Lower leg skin (tissue), 4 donors: ENCODE data around the gene SGCE. TPM values are rescaled to one million over a fixed set of nuclear protein-coding genes. Genes with fewer than 3 reads are reported as not detected.

Source experiments
- DNase-seq, 2 donors: peaks; one replicate each; pipeline ENCODE4 v3.0.0-alpha.2; 2019; ENCODE audit warnings: low spot score in 2 of 2
- H3K4me3 ChIP-seq: fragments of 200-600 bp; sonication (generic); 2 replicates; pipeline ENCODE4 v1.5.1; 2017; ENCODE audit warnings: mild to moderate bottlenecking, low read depth; ENCODE audit not compliant: poor library complexity, severe bottlenecking
- POLR2A ChIP-seq, 2 donors: fragments of 450-650 bp; IDR thresholded peaks; one replicate each; pipeline ENCODE4 v1.6.1; 2016 to 2017; ENCODE audit warnings: antibody characterized with exemption in 2 of 2, mild to moderate bottlenecking in 1 of 2, moderate library complexity in 1 of 2
- WGBS, 2 donors: methylation state at CpG; one replicate each; pipeline ENCODE4 v1.1.5; 2018; 5-methylcytosine and 5-hydroxymethylcytosine counted together
- intact Hi-C: fragments of 100-400 bp; cut with DNase I; formaldehyde crosslinking; loops from one replicate; pipeline ENCODE4 v1.15.0; 2023; ENCODE audit warnings: low total_unique reads
- total RNA-seq, 4 donors: library from RNA; depleted of rRNA; stranded (reverse); fragments of >200 nt; gene quantifications; one replicate each; pipeline ENCODE4 v1.1.0, GENCODE V29; 2016
- TF ChIP-seq, protein P1 (sequence below), 3 donors: fragments of 450-650 bp; IDR thresholded peaks; one replicate each; pipeline ENCODE4 v1.5.1; 2016; ENCODE audit warnings: antibody characterized with exemption in 3 of 3, mild to moderate bottlenecking in 3 of 3, moderate library complexity in 2 of 3

SGCE gene
- total RNA-seq, 4 donors from 2014 or later = 9.8 to 25.7 (median 17.8) TPM

DNA sequence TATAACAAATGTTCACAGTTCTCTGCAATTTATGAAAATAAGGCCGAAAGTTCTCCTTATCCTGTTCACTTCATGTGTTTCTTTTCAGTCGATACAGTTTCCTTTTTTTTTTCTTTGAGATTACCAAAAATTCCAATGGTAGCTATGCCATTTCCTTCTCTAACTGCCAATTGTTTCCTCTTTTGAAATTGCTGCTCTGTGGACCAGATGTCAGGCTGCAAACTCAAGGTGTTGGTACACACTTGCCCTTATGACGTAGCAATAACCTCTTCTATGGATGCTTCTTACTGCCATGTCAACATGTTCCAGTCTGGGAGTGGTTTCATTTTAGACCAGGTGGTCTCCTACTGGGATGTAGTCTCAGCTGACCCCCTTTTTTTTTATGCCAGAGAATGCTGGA lies 93.4 kb downstream of the SGCE start:
- intact Hi-C loops = no loop called here
- H3K4me3 ChIP-seq = no peak overlapping the region
- no peak for DNase-seq
- TF ChIP-seq, protein P1, sequence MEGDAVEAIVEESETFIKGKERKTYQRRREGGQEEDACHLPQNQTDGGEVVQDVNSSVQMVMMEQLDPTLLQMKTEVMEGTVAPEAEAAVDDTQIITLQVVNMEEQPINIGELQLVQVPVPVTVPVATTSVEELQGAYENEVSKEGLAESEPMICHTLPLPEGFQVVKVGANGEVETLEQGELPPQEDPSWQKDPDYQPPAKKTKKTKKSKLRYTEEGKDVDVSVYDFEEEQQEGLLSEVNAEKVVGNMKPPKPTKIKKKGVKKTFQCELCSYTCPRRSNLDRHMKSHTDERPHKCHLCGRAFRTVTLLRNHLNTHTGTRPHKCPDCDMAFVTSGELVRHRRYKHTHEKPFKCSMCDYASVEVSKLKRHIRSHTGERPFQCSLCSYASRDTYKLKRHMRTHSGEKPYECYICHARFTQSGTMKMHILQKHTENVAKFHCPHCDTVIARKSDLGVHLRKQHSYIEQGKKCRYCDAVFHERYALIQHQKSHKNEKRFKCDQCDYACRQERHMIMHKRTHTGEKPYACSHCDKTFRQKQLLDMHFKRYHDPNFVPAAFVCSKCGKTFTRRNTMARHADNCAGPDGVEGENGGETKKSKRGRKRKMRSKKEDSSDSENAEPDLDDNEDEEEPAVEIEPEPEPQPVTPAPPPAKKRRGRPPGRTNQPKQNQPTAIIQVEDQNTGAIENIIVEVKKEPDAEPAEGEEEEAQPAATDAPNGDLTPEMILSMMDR (IDR thresholded peaks at IDR 0.05) = no peak
- no peak for TF ChIP-seq POLR2A (IDR thresholded peaks at IDR 0.05)
- 70% methylated on average over 3 of the region's 3 CpGs for WGBS, 2 donors

DNA sequence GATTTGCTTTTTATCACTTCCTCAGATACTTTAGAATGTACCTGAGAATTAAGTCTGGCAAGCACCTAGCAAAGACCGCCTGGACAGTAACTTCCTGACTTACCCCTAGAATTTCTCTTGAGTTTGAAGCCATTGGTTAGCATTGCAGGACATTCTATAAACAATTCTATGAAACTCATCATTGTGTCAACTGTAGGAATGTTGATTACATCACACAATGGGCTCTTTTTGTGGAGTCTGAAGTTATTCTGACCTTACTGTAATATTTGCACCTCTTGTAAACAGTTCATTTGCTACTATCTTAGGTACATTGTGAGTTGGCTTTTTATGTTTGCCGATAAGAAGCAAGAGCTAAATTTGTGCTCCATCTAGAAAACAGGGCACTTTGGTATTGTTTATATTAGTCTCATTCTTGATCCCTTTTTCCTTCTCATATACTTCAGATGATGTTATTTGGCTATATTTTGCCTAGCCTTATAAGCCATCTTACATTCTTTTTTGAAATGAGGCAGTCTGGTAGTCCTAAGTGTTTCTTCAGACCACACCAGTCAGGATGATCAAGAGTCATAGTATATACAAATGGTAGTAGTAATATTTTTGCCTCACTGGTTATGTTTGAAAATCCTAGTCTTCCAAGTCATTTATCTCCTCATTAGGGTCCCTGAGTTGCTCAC lies 94.0 kb downstream of the SGCE start:
- 86 to 98% methylated on average over 2 of the region's 2 CpGs for WGBS, 2 donors
- DNase-seq = no peak
- intact Hi-C loops = no loop called here
- no peak for TF ChIP-seq POLR2A (IDR thresholded peaks at IDR 0.05)
- TF ChIP-seq, protein P1 (IDR thresholded peaks at IDR 0.05) = no peak
- no peak overlapping the region for H3K4me3 ChIP-seq

- no peak overlapping the region for H3K4me3 ChIP-seq
- intact Hi-C loops = no loop called here
- 67 to 68% methylated on average over 1 of the region's 1 CpG for WGBS, 2 donors
- DNase-seq = no peak
- no peak for TF ChIP-seq POLR2A (IDR thresholded peaks at IDR 0.05)
- TF ChIP-seq, protein P1 (IDR thresholded peaks at IDR 0.05) = no peak
Observed at GRCh38 chr7:94559972-94560371, 96.0 kb downstream of the SGCE start.

DNA sequence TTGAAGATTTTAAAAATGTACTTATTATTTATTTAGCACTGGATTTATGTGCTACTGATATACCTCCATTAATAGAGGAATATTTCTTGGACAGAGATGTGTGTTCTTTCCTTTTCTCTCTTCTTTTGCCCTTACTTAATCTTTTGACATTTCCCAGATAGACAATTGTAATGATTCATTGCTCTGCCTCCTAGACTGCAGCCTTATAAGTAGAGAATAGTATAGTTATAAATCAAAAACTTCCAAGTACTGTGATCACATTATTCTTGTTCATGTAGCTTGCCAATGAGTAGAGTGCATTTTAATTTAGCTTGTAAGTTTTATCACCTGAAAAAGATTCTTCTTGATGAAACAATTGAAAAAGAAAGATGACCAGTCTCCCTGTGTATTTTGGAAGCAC lies 98.7 kb downstream of the SGCE start:
- intact Hi-C loops = no loop called here
- no peak overlapping the region for H3K4me3 ChIP-seq
- no peak for TF ChIP-seq POLR2A (IDR thresholded peaks at IDR 0.05)
- TF ChIP-seq, protein P1 (IDR thresholded peaks at IDR 0.05) = no peak
- no peak for DNase-seq

DNA sequence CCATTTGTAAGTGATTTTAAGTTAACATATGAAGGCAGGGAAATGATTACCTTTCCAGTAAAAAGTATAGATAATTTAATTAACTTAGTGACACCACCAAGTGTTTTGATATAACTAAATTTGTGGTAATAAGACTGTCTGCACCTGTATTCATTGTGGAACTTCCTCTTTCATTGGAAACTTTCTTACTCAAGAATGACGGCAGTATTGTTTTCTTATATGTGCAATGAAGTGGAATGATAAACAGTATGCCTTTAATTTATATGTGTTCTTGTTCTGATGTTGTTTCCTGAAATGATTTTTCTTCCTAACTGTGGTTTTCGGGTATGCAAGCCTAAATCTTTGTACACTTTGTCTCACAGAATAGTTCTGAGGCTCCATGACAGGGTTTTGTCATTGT lies 99.9 kb downstream of the SGCE start:
- DNase-seq = no peak
- no peak for TF ChIP-seq POLR2A (IDR thresholded peaks at IDR 0.05)
- TF ChIP-seq, protein P1 (IDR thresholded peaks at IDR 0.05) = no peak
- intact Hi-C loops = no loop called here
- WGBS, 2 donors = 86 to 88% methylated on average over 2 of the region's 2 CpGs
- H3K4me3 ChIP-seq = no peak overlapping the region

DNA sequence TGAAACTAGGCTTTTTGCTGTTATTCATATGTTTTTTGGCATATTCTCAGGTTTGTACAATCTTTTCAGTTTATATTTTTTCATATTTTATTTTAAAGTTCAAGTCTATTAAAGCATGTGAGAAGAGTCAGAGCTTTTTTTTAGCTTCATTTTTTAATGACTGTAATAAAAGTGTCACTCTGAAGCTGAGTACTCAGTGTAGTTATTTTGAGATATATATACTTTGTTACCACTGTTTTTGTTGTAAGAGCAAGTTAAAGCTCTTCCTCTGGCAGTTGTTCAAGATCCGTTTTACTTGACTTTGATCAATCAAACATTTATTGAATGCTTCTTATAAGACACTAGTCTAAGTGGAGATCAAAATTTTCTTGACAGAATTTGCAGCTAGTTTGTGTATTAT lies 108.8 kb downstream of the SGCE start:
- TF ChIP-seq POLR2A (IDR thresholded peaks at IDR 0.05) = no peak
- TF ChIP-seq, protein P1 (IDR thresholded peaks at IDR 0.05) = no peak
- WGBS, 2 donors = 29 to 47% methylated on average over 1 of the region's 1 CpG
- intact Hi-C loops = no loop called here
- DNase-seq = no peak
- H3K4me3 ChIP-seq = no peak overlapping the region
